Nephron progenitor cell (in vitro differentiated cells): Measurements from ENCODE around the gene GSTM5.
A peak's percentile ranks its signal among the peaks of the same experiment; 100 is the strongest.

Experiments
- DNase-seq: peaks from one replicate; pipeline ENCODE4 v3.0.0; 2021
- H3K27ac Mint-ChIP-seq: 2 replicates; pipeline ENCODE4 v1.8.0; 2021; ENCODE audit warnings: mild to moderate bottlenecking, moderate library complexity, mixed read lengths
- H3K27me3 Mint-ChIP-seq: 2 replicates; pipeline ENCODE4 v1.8.0; 2021; ENCODE audit warnings: mild to moderate bottlenecking, low read depth, mixed read lengths; ENCODE audit not compliant: poor library complexity
- H3K36me3 Mint-ChIP-seq: 2 replicates; pipeline ENCODE4 v1.8.0; 2021; ENCODE audit warnings: low read depth, mixed read lengths
- H3K4me1 Mint-ChIP-seq: 2 replicates; pipeline ENCODE4 v1.8.0; 2021; ENCODE audit warnings: mixed read lengths
- H3K4me3 Mint-ChIP-seq: 2 replicates; pipeline ENCODE4 v1.8.0; 2021; ENCODE audit warnings: mild to moderate bottlenecking, moderate library complexity, mixed read lengths
- H3K9me3 Mint-ChIP-seq: 2 replicates; pipeline ENCODE4 v1.8.0; 2021; ENCODE audit warnings: mild to moderate bottlenecking, moderate library complexity, mixed read lengths
- TF ChIP-seq, protein P1 (sequence below): fragments of 200-600 bp; sonication (generic); IDR thresholded peaks from 2 replicates; pipeline ENCODE4 v1.5.0; 2021; ENCODE audit warnings: antibody characterized with exemption

GSTM5 gene

GRCh38 chr1:109759513-109760334 lies 47.7 kb downstream of the GSTM5 start:
- Mint-ChIP-seq H3K27ac (no peak overlapping the region), H3K36me3 (no peaks in the 10 kb centered on the region), H3K4me3 (no peak overlapping the region), H3K4me1 (peaks cover 25% of the 10 kb centered on the region), H3K9me3 (no peaks in the 10 kb centered on the region), H3K27me3 (peaks cover 10% of the 10 kb centered on the region)
- TF ChIP-seq, protein P1, sequence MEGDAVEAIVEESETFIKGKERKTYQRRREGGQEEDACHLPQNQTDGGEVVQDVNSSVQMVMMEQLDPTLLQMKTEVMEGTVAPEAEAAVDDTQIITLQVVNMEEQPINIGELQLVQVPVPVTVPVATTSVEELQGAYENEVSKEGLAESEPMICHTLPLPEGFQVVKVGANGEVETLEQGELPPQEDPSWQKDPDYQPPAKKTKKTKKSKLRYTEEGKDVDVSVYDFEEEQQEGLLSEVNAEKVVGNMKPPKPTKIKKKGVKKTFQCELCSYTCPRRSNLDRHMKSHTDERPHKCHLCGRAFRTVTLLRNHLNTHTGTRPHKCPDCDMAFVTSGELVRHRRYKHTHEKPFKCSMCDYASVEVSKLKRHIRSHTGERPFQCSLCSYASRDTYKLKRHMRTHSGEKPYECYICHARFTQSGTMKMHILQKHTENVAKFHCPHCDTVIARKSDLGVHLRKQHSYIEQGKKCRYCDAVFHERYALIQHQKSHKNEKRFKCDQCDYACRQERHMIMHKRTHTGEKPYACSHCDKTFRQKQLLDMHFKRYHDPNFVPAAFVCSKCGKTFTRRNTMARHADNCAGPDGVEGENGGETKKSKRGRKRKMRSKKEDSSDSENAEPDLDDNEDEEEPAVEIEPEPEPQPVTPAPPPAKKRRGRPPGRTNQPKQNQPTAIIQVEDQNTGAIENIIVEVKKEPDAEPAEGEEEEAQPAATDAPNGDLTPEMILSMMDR, result no peak
- no peak for DNase-seq

- Mint-ChIP-seq H3K9me3 (no peaks in the 10 kb centered on the region), H3K27ac (no peak overlapping the region), H3K27me3 (peaks cover 10% of the 10 kb centered on the region), H3K4me3 (no peak overlapping the region), H3K36me3 (no peaks in the 10 kb centered on the region), H3K4me1 (peaks cover 25% of the 10 kb centered on the region)
- no peak for DNase-seq
- TF ChIP-seq, protein P1, result no peak
Observed at GRCh38 chr1:109760581-109761226, 48.7 kb downstream of the GSTM5 start.

- no peak for DNase-seq
- Mint-ChIP-seq H3K4me3 (no peak overlapping the region), H3K36me3 (no peaks in the 10 kb centered on the region), H3K4me1 (peaks cover 25% of the 10 kb centered on the region), H3K9me3 (no peaks in the 10 kb centered on the region), H3K27me3 (peaks cover 10% of the 10 kb centered on the region), H3K27ac (no peak overlapping the region)
- TF ChIP-seq, protein P1, result no peak
Observed at GRCh38 chr1:109761227-109762038, 49.4 kb downstream of the GSTM5 start.

DNA sequence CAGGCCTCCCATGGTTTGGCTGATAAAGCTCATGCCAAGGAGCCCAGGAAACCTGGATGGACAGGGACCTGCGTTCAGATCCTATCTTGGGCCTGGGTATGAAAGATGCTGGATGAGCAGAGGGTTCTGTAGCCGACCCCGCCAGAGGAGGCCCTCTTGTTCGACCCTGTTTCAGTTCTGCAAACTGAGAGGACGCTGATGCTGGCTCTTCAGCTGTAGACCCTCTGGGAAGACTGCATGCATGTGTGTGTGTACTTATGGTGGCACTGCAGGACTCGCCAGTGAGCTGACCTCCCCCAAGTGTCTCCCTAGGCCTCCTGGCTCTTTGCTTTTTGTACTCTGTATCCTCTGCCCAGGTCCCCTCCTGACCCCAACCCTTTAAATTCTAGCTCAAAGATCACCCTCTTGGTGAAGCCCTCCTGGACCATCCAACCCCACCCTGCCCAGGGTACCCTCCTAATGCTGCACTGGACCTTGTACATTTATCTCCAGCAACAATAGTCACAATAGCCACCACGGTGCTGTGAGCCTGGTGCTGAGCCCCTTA lies 50.1 kb downstream of the GSTM5 start:
- Mint-ChIP-seq H3K36me3 (no peaks in the 10 kb centered on the region), H3K27me3 (peaks cover 6% of the 10 kb centered on the region), H3K4me1 (peaks cover 25% of the 10 kb centered on the region), H3K27ac (no peak overlapping the region), H3K4me3 (no peak overlapping the region), H3K9me3 (no peaks in the 10 kb centered on the region)
- DNase-seq, result no peak
- TF ChIP-seq, protein P1, result no peak

DNA sequence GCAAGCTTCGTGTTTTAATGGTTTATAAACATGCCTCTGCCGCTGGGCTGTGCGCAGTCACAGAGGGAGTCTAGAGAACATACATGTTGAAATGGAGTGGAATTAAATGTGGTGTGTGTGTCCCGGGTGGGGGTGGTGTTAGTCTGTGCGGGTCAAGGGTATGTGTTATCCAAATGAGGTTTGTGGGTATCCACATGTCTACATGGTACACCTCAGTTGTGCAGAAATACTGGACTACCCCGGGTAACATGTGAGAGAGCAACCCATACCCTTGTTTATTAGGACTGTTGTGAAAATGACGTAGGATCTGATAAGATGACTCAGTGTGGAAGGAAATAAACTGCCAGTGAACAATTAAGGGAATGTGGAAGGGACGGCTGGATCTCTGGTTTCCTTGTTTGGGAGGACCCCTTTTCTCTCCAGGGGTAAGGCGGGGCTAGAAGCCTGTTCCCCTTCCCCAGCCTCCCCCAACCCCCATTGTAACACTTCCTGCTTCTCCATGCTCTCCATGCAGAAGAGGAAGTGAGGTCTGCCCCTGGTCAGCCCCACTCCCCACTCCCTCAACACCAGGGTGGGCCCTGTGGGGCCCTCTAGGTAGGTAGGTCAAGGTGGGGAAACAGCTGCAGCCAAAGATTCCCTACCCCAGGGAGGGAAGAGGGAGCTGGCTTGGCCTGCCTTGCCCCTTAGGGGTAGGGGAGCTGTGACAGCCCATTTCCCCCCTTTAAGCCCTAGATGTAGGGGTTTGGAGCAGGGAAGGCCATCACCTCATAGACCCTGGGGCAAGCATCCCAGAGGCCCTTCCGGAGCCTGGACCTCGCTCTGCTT lies 51.0 kb downstream of the GSTM5 start:
- H3K36me3 Mint-ChIP-seq, result no peaks in the 10 kb centered on the region
- H3K9me3 Mint-ChIP-seq, result no peaks in the 10 kb centered on the region
- H3K4me1 Mint-ChIP-seq, result peaks cover 25% of the 10 kb centered on the region
- H3K27ac Mint-ChIP-seq, result peak overlapping the region; percentile 37
- TF ChIP-seq, protein P1, result no peak
- H3K4me3 Mint-ChIP-seq, result no peak overlapping the region
- no peak for DNase-seq
- peaks cover 3% of the 10 kb centered on the region for H3K27me3 Mint-ChIP-seq
